Colonic mucosa (tissue), 4 donors: ENCODE results near the gene PLXDC2. TPM values are rescaled to one million over a fixed set of nuclear protein-coding genes. Genes with fewer than 3 reads are reported as not detected.

ENCODE experiments used
- DNase-seq: peaks from one replicate; pipeline ENCODE4 v3.0.0-alpha.2; 2020
- H3K27ac ChIP-seq: fragments of 200-600 bp; one replicate; pipeline ENCODE4 v1.8.0; 2021
- H3K27me3 ChIP-seq: fragments of 200-600 bp; one replicate; pipeline ENCODE4 v1.8.0; 2021
- H3K36me3 ChIP-seq: fragments of 200-600 bp; one replicate; pipeline ENCODE4 v1.8.0; 2021
- H3K4me1 ChIP-seq: fragments of 200-600 bp; one replicate; pipeline ENCODE4 v1.8.0; 2021; ENCODE audit warnings: mild to moderate bottlenecking
- H3K4me3 ChIP-seq: fragments of 200-600 bp; one replicate; pipeline ENCODE4 v1.8.0; 2021
- H3K9ac ChIP-seq, 2 donors: one replicate each; pipeline ENCODE4 v1.7.0; 2013; ENCODE audit warnings: control low read depth in 2 of 2, low read depth in 2 of 2, low read length in 2 of 2
- H3K9me3 ChIP-seq: fragments of 200-600 bp; one replicate; pipeline ENCODE4 v1.8.0; 2021
- CTCF ChIP-seq: fragments of 200-600 bp; IDR thresholded peaks from one replicate; pipeline ENCODE4 v1.8.0; 2022; ENCODE audit warnings: antibody characterized with exemption, mild to moderate bottlenecking
- intact Hi-C: fragments of 100-400 bp; cut with DNase I; formaldehyde crosslinking; loops from one replicate; pipeline ENCODE4 v1.14.1; 2022
- total RNA-seq, 2 donors: library from RNA; stranded (reverse); fragmentation: NEBNext Ultra II Directional in 1 of 2; extraction: Animal tissue kit (Norgen Biotek cat#: 25700) in 1 of 2; gene quantifications; one replicate each; pipeline ENCODE4 v1.2.1, GENCODE V29; 2021
- donor health status: healthy.
- donor health status: DM: no; HTN: no; CAD: no.
- donor health status: DM: no; HTN: no; CAD: no.

Gene PLXDC2
- total RNA-seq, 2 donors from 2014 or later, result 12.5 to 22.4 TPM

- no peak for TF ChIP-seq CTCF
- Histone ChIP-seq H3K27me3 (no peaks in the 10 kb centered on the region), H3K9ac (no peak overlapping the region), H3K4me1 (no peaks in the 10 kb centered on the region), H3K9me3 (no peaks in the 10 kb centered on the region), H3K27ac (no peak overlapping the region), H3K4me3 (no peak overlapping the region), H3K36me3 (no peaks in the 10 kb centered on the region)
- intact Hi-C loops, result no loop called here
- DNase-seq, result no peak
Measured at GRCh38 chr10:20237091-20237570, 420.9 kb downstream of the PLXDC2 start.

GRCh38 chr10:20237586-20237985, 421.4 kb downstream of the PLXDC2 start:
- no peak overlapping the region for H3K27ac ChIP-seq
- no peak overlapping the region for H3K4me3 ChIP-seq
- H3K27me3 ChIP-seq, result no peaks in the 10 kb centered on the region
- H3K36me3 ChIP-seq, result no peaks in the 10 kb centered on the region
- no peak for DNase-seq
- no peaks in the 10 kb centered on the region for H3K9me3 ChIP-seq
- TF ChIP-seq CTCF, result no peak
- intact Hi-C loops, result no loop called here
- H3K4me1 ChIP-seq, result no peaks in the 10 kb centered on the region
- no peak overlapping the region for H3K9ac ChIP-seq

- H3K4me3 ChIP-seq, result no peak overlapping the region
- no peak for TF ChIP-seq CTCF
Measured at GRCh38 chr10:20240643-20241042, 424.4 kb downstream of the PLXDC2 start.

GRCh38 chr10:20247454-20247853, 431.2 kb downstream of the PLXDC2 start:
- no peak for DNase-seq
- H3K4me3 ChIP-seq, result no peak overlapping the region
- H3K4me1 ChIP-seq, result no peaks in the 10 kb centered on the region
- H3K9ac ChIP-seq, result no peak overlapping the region
- intact Hi-C loops, result no loop called here
- TF ChIP-seq CTCF, result no peak
- no peaks in the 10 kb centered on the region for H3K27me3 ChIP-seq
- no peaks in the 10 kb centered on the region for H3K9me3 ChIP-seq
- no peaks in the 10 kb centered on the region for H3K36me3 ChIP-seq
- no peak overlapping the region for H3K27ac ChIP-seq

More at GRCh38 chr10:20240643-20241042, 424.4 kb downstream of the PLXDC2 start:
- no peak overlapping the region for H3K9ac ChIP-seq
- no peaks in the 10 kb centered on the region for H3K9me3 ChIP-seq
- H3K4me1 ChIP-seq, result no peaks in the 10 kb centered on the region
- no peak overlapping the region for H3K27ac ChIP-seq
- DNase-seq, result no peak
- H3K36me3 ChIP-seq, result no peaks in the 10 kb centered on the region
- intact Hi-C loops, result no loop called here
- H3K27me3 ChIP-seq, result no peaks in the 10 kb centered on the region

GRCh38 chr10:20247891-20248708, 431.9 kb downstream of the PLXDC2 start:
- no peak for TF ChIP-seq CTCF
- Histone ChIP-seq H3K9ac (no peak overlapping the region), H3K36me3 (no peaks in the 10 kb centered on the region), H3K4me3 (no peak overlapping the region), H3K9me3 (no peaks in the 10 kb centered on the region), H3K27me3 (no peaks in the 10 kb centered on the region), H3K27ac (no peak overlapping the region), H3K4me1 (no peaks in the 10 kb centered on the region)
- intact Hi-C loops, result no loop called here
- DNase-seq, result no peak
